Measurements from ENCODE around the gene SLC29A1.

The SLC29A1 gene

GRCh38 chr6:44255105-44255808, 31.9 kb downstream of the SLC29A1 start:
- Histone ChIP-seq H3K4me2 (ENCODE audit: insufficient read depth, low read length, poor library complexity, severe bottlenecking) (no peak overlapping the region), H3K9ac (ENCODE audit: low read depth, low read length, poor library complexity) (no peak overlapping the region), H4K91ac (ENCODE audit: low read depth, low read length, poor library complexity) (no peak overlapping the region), H2BK15ac (ENCODE audit: low read length) (no peak overlapping the region), H2AFZ (ENCODE audit: low read length) (no peak overlapping the region), H2BK12ac (ENCODE audit: low read length) (no peak overlapping the region), H3K18ac (ENCODE audit: low read length) (no peak overlapping the region), H3K9me3 (replicated peaks in 1 of 2; ENCODE audit: control insufficient read depth in 2 of 2, insufficient read depth in 1 of 2, low read depth in 1 of 2, low read length in 2 of 2) (no peaks in the 10 kb centered on the region), H3K4me3 (ENCODE audit: low read length in 2 of 2) (peak overlapping the region in 1 of 2 donors; percentile 67), H3K27me3 (ENCODE audit: control insufficient read depth in 3 of 3, insufficient read depth in 3 of 3, low read depth in 1 of 3, low read length in 3 of 3) (no peaks in the 10 kb centered on the region), H3K23ac (ENCODE audit: low read depth, low read length, poor library complexity) (no peak overlapping the region), H3K27ac (replicated peaks; ENCODE audit: low read length) (no peak overlapping the region), H3K79me1 (ENCODE audit: low read depth, low read length) (no peaks in the 10 kb centered on the region), H3K4me1 (ENCODE audit: control insufficient read depth in 2 of 2, insufficient read depth in 1 of 2, low read depth in 1 of 2, low read length in 2 of 2) (peaks cover 12 to 14% of the 10 kb centered on the region in 2 donors), H4K8ac (ENCODE audit: low read depth, low read length) (peak overlapping the region; percentile 83), H2BK120ac (ENCODE audit: low read depth, low read length) (no peak overlapping the region), H2AK5ac (ENCODE audit: low read depth, low read length) (no peak overlapping the region), H3K4ac (ENCODE audit: low read length) (no peak overlapping the region), H2BK5ac (ENCODE audit: low read length) (no peak overlapping the region), H3K36me3 (replicated peaks in 1 of 2; ENCODE audit: control insufficient read depth in 2 of 2, insufficient read depth in 2 of 2, low read length in 2 of 2) (peaks cover 54 to 81% of the 10 kb centered on the region in 2 donors), H3K14ac (ENCODE audit: low read length) (no peak overlapping the region)
- no peak for DNase-seq (ENCODE audit: low spot score)
- no CpG with 5 or more reads among the region's 16 CpGs for WGBS, 2 donors (ENCODE audit: extremely low coverage in 2 of 2, insufficient read length in 2 of 2, insufficient replicate concordance in 1 of 2)

DNA sequence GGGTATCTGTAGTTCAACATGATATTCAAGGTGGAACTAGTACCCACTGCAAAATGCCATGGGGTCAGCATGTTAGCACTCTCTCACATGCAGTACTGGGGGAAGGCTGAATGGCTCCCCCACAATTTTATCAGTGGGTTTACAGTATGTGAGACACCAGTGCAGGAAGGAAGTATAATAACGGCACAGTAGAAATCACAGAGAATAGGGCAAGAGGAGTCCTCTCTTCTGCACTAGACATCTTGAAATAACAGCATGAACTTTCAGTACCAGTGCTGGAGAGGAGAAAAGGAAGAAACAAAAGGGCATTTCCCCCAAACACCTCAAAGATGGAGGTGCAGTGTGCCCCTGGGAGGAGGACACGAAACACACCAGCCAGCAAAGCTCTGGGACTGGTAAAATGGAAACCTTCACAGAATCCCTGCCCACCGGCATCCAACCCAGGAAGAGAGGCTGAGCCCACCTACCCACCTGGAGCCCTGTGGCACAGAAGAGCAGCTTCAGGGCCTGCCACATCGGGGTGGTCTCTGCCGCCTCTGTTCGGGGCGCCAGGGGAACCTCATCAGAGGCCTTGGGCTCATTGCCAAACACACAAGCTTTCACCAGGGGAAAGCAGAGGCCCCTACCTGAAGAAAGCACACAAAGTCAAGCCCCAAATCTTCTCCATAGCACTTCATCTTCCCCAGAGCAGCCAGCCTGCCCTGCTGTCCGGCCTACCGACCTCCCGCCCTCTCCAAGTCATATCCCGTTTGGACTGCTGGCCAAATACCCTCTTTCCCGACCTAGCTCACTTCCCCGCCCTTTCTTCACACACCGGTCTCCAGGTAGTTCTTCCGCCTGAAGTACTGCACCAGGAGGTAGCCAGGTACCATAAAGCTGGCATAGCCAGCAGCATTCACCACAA, 32.7 kb downstream of the SLC29A1 start:
- peaks cover 47 to 80% of the 10 kb centered on the region in 2 donors for H3K36me3 ChIP-seq (replicated peaks in 1 of 2; ENCODE audit: control insufficient read depth in 2 of 2, insufficient read depth in 2 of 2, low read length in 2 of 2)
- DNase-seq (ENCODE audit: low spot score): no peak

DNA sequence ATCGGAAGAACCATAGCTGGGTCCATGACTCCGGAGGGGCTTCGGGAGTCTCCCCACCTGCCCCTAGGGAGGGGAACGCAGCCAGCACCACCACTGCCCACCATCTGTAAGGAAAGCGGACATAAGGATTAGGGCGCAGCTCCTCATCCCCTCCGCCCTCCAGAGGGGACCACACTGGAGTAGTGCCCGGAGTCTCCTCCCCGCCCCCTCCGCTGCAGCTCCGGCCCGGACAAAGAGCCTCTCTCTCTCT, 33.3 kb downstream of the SLC29A1 start:
- Histone ChIP-seq H2BK5ac (ENCODE audit: low read length) (peak overlapping the region; percentile 91), H3K27ac (replicated peaks; ENCODE audit: low read length) (peak overlapping the region; percentile 90), H4K8ac (ENCODE audit: low read depth, low read length) (no peak overlapping the region), H3K27me3 (ENCODE audit: control insufficient read depth in 3 of 3, insufficient read depth in 3 of 3, low read depth in 1 of 3, low read length in 3 of 3) (no peaks in the 10 kb centered on the region), H3K4me1 (ENCODE audit: control insufficient read depth in 2 of 2, insufficient read depth in 1 of 2, low read depth in 1 of 2, low read length in 2 of 2) (peaks cover 12 to 14% of the 10 kb centered on the region in 2 donors), H3K14ac (ENCODE audit: low read length) (no peak overlapping the region), H2BK12ac (ENCODE audit: low read length) (no peak overlapping the region), H2AK5ac (ENCODE audit: low read depth, low read length) (peak overlapping the region; percentile 77), H2BK120ac (ENCODE audit: low read depth, low read length) (no peak overlapping the region), H3K9ac (ENCODE audit: low read depth, low read length, poor library complexity) (peak overlapping the region; percentile 91), H3K79me1 (ENCODE audit: low read depth, low read length) (no peaks in the 10 kb centered on the region), H3K18ac (ENCODE audit: low read length) (peak overlapping the region; percentile 88), H3K4me2 (ENCODE audit: insufficient read depth, low read length, poor library complexity, severe bottlenecking) (peak overlapping the region; percentile 98), H3K23ac (ENCODE audit: low read depth, low read length, poor library complexity) (peak overlapping the region; percentile 92), H2BK15ac (ENCODE audit: low read length) (peak overlapping the region; percentile 55), H3K4ac (ENCODE audit: low read length) (no peak overlapping the region), H4K91ac (ENCODE audit: low read depth, low read length, poor library complexity) (no peak overlapping the region), H3K36me3 (replicated peaks in 1 of 2; ENCODE audit: control insufficient read depth in 2 of 2, insufficient read depth in 2 of 2, low read length in 2 of 2) (peaks cover 47 to 80% of the 10 kb centered on the region in 2 donors), H2AFZ (ENCODE audit: low read length) (peak overlapping the region; percentile 91), H3K9me3 (replicated peaks in 1 of 2; ENCODE audit: control insufficient read depth in 2 of 2, insufficient read depth in 1 of 2, low read depth in 1 of 2, low read length in 2 of 2) (no peaks in the 10 kb centered on the region), H3K4me3 (ENCODE audit: low read length in 2 of 2) (peak overlapping the region; percentile 67 to 95)
- DNase-seq (ENCODE audit: low spot score): peak; percentile 76
- WGBS, 2 donors (ENCODE audit: extremely low coverage in 2 of 2, insufficient read length in 2 of 2, insufficient replicate concordance in 1 of 2): no CpG with 5 or more reads among the region's 12 CpGs

More for the DNA sequence above, 32.7 kb downstream of the SLC29A1 start:
- H3K4ac ChIP-seq (ENCODE audit: low read length): no peak overlapping the region
- H2BK12ac ChIP-seq (ENCODE audit: low read length): no peak overlapping the region
- H3K9me3 ChIP-seq (replicated peaks in 1 of 2; ENCODE audit: control insufficient read depth in 2 of 2, insufficient read depth in 1 of 2, low read depth in 1 of 2, low read length in 2 of 2): no peaks in the 10 kb centered on the region
- peak overlapping the region; percentile 67 to 95 for H3K4me3 ChIP-seq (ENCODE audit: low read length in 2 of 2)
- peak overlapping the region; percentile 91 for H3K9ac ChIP-seq (ENCODE audit: low read depth, low read length, poor library complexity)
- peak overlapping the region; percentile 55 for H2BK15ac ChIP-seq (ENCODE audit: low read length)
- peak overlapping the region; percentile 92 for H3K23ac ChIP-seq (ENCODE audit: low read depth, low read length, poor library complexity)
- no peak overlapping the region for H4K8ac ChIP-seq (ENCODE audit: low read depth, low read length)
- H3K4me2 ChIP-seq (ENCODE audit: insufficient read depth, low read length, poor library complexity, severe bottlenecking): peak overlapping the region; percentile 98
- peaks cover 12 to 14% of the 10 kb centered on the region in 2 donors for H3K4me1 ChIP-seq (ENCODE audit: control insufficient read depth in 2 of 2, insufficient read depth in 1 of 2, low read depth in 1 of 2, low read length in 2 of 2)
- H4K91ac ChIP-seq (ENCODE audit: low read depth, low read length, poor library complexity): peak overlapping the region; percentile 14
- peak overlapping the region; percentile 91 for H2BK5ac ChIP-seq (ENCODE audit: low read length)
- peak overlapping the region; percentile 77 for H2AK5ac ChIP-seq (ENCODE audit: low read depth, low read length)
- no peaks in the 10 kb centered on the region for H3K27me3 ChIP-seq (ENCODE audit: control insufficient read depth in 3 of 3, insufficient read depth in 3 of 3, low read depth in 1 of 3, low read length in 3 of 3)
- no peak overlapping the region for H3K14ac ChIP-seq (ENCODE audit: low read length)
- peak overlapping the region; percentile 90 for H3K27ac ChIP-seq (replicated peaks; ENCODE audit: low read length)
- H2BK120ac ChIP-seq (ENCODE audit: low read depth, low read length): no peak overlapping the region
- H2AFZ ChIP-seq (ENCODE audit: low read length): peak overlapping the region; percentile 91
- H3K18ac ChIP-seq (ENCODE audit: low read length): peak overlapping the region; percentile 88
- H3K79me1 ChIP-seq (ENCODE audit: low read depth, low read length): no peaks in the 10 kb centered on the region
- no CpG with 5 or more reads among the region's 15 CpGs for WGBS, 2 donors (ENCODE audit: extremely low coverage in 2 of 2, insufficient read length in 2 of 2, insufficient replicate concordance in 1 of 2)

Data from neuronal stem cell (in vitro differentiated cells).